ENCODE measurements around the gene ATOSA.

ATOSA gene

GRCh38 chr15:52683580-52683979 lies 4.4 kb upstream of the ATOSA start:
- Histone ChIP-seq H3K79me2 (ENCODE audit: control insufficient read depth, insufficient read depth, low read length, unreplicated experiment) (no peaks in the 10 kb centered on the region), H2AFZ (ENCODE audit: low read length, unreplicated experiment) (no peak overlapping the region), H3K36me3 (ENCODE audit: insufficient read depth, low read length) (no peaks in the 10 kb centered on the region), H3K4me1 (ENCODE audit: control insufficient read depth, insufficient read depth, low read length, unreplicated experiment) (peaks cover 7% of the 10 kb centered on the region), H3K27me3 (ENCODE audit: insufficient read depth, low read length) (no peaks in the 10 kb centered on the region), H3K27ac (ENCODE audit: low read depth, low read length) (no peak overlapping the region), H3K4me3 (ENCODE audit: low read depth, low read length) (no peak overlapping the region)

GRCh38 chr15:52682781-52683180 lies 3.6 kb upstream of the ATOSA start:
- H3K36me3 ChIP-seq (ENCODE audit: insufficient read depth, low read length), result no peaks in the 10 kb centered on the region
- no peak overlapping the region for H3K4me3 ChIP-seq (ENCODE audit: low read depth, low read length)
- no peak overlapping the region for H3K27ac ChIP-seq (ENCODE audit: low read depth, low read length)
- no peak overlapping the region for H2AFZ ChIP-seq (ENCODE audit: low read length, unreplicated experiment)
- no peaks in the 10 kb centered on the region for H3K27me3 ChIP-seq (ENCODE audit: insufficient read depth, low read length)
- peaks cover 3% of the 10 kb centered on the region for H3K79me2 ChIP-seq (ENCODE audit: control insufficient read depth, insufficient read depth, low read length, unreplicated experiment)
- peaks cover 7% of the 10 kb centered on the region for H3K4me1 ChIP-seq (ENCODE audit: control insufficient read depth, insufficient read depth, low read length, unreplicated experiment)

- Histone ChIP-seq H3K36me3 (ENCODE audit: insufficient read depth, low read length) (no peaks in the 10 kb centered on the region), H2AFZ (ENCODE audit: low read length, unreplicated experiment) (no peak overlapping the region), H3K27ac (ENCODE audit: low read depth, low read length) (no peak overlapping the region), H3K27me3 (ENCODE audit: insufficient read depth, low read length) (no peaks in the 10 kb centered on the region), H3K4me3 (ENCODE audit: low read depth, low read length) (no peak overlapping the region), H3K4me1 (ENCODE audit: control insufficient read depth, insufficient read depth, low read length, unreplicated experiment) (peaks cover 7% of the 10 kb centered on the region), H3K79me2 (ENCODE audit: control insufficient read depth, insufficient read depth, low read length, unreplicated experiment) (peaks cover 8% of the 10 kb centered on the region)
Measured at GRCh38 chr15:52682200-52682599, 3.0 kb upstream of the ATOSA start.

- Histone ChIP-seq H3K27ac (ENCODE audit: low read depth, low read length) (no peak overlapping the region), H3K4me3 (ENCODE audit: low read depth, low read length) (no peak overlapping the region), H3K4me1 (ENCODE audit: control insufficient read depth, insufficient read depth, low read length, unreplicated experiment) (peaks cover 11% of the 10 kb centered on the region), H2AFZ (ENCODE audit: low read length, unreplicated experiment) (no peak overlapping the region), H3K36me3 (ENCODE audit: insufficient read depth, low read length) (no peaks in the 10 kb centered on the region), H3K27me3 (ENCODE audit: insufficient read depth, low read length) (no peaks in the 10 kb centered on the region), H3K79me2 (ENCODE audit: control insufficient read depth, insufficient read depth, low read length, unreplicated experiment) (peaks cover 15% of the 10 kb centered on the region)
Measured at GRCh38 chr15:52681441-52681840, 2.3 kb upstream of the ATOSA start.

- peaks cover 17% of the 10 kb centered on the region for H3K4me1 ChIP-seq (ENCODE audit: control insufficient read depth, insufficient read depth, low read length, unreplicated experiment)
- H3K36me3 ChIP-seq (ENCODE audit: insufficient read depth, low read length), result peaks cover 5% of the 10 kb centered on the region; the same call in 1 of the 2 replicates
- no peak overlapping the region for H3K27ac ChIP-seq (ENCODE audit: low read depth, low read length)
- H3K79me2 ChIP-seq (ENCODE audit: control insufficient read depth, insufficient read depth, low read length, unreplicated experiment), result peaks cover 21% of the 10 kb centered on the region
- no peak overlapping the region for H3K4me3 ChIP-seq (ENCODE audit: low read depth, low read length)
- no peaks in the 10 kb centered on the region for H3K27me3 ChIP-seq (ENCODE audit: insufficient read depth, low read length)
- no peak overlapping the region for H2AFZ ChIP-seq (ENCODE audit: low read length, unreplicated experiment)
Measured at GRCh38 chr15:52680761-52681160, 1.6 kb upstream of the ATOSA start.

GRCh38 chr15:52680041-52680391 lies 828 bp upstream of the ATOSA start:
- H2AFZ ChIP-seq (ENCODE audit: low read length, unreplicated experiment), result peak overlapping the region; percentile 69
- H3K4me3 ChIP-seq (ENCODE audit: low read depth, low read length), result peak overlapping the region; percentile 92
- H3K36me3 ChIP-seq (ENCODE audit: insufficient read depth, low read length), result peaks cover 5% of the 10 kb centered on the region; the same call in 1 of the 2 replicates
- H3K27ac ChIP-seq (ENCODE audit: low read depth, low read length), result peak overlapping the region; percentile 79; the same call in 1 of the 2 replicates
- H3K79me2 ChIP-seq (ENCODE audit: control insufficient read depth, insufficient read depth, low read length, unreplicated experiment), result peaks cover 24% of the 10 kb centered on the region
- H3K27me3 ChIP-seq (ENCODE audit: insufficient read depth, low read length), result no peaks in the 10 kb centered on the region
- H3K4me1 ChIP-seq (ENCODE audit: control insufficient read depth, insufficient read depth, low read length, unreplicated experiment), result peaks cover 17% of the 10 kb centered on the region

GRCh38 chr15:52678468-52679231 lies 538 bp downstream of the ATOSA start:
- H2AFZ ChIP-seq (ENCODE audit: low read length, unreplicated experiment), result peak overlapping the region; percentile 96
- peaks cover 18% of the 10 kb centered on the region for H3K4me1 ChIP-seq (ENCODE audit: control insufficient read depth, insufficient read depth, low read length, unreplicated experiment)
- H3K4me3 ChIP-seq (ENCODE audit: low read depth, low read length), result peak overlapping the region; percentile 92
- H3K79me2 ChIP-seq (ENCODE audit: control insufficient read depth, insufficient read depth, low read length, unreplicated experiment), result peaks cover 24% of the 10 kb centered on the region
- peaks cover 5% of the 10 kb centered on the region; the same call in 1 of the 2 replicates for H3K36me3 ChIP-seq (ENCODE audit: insufficient read depth, low read length)
- peak overlapping the region; percentile 79 for H3K27ac ChIP-seq (ENCODE audit: low read depth, low read length)
- H3K27me3 ChIP-seq (ENCODE audit: insufficient read depth, low read length), result no peaks in the 10 kb centered on the region

GRCh38 chr15:52677593-52678467 lies 1.4 kb downstream of the ATOSA start:
- H2AFZ ChIP-seq (ENCODE audit: low read length, unreplicated experiment), result peak overlapping the region; percentile 96

GRCh38 chr15:52674831-52675230 lies 4.4 kb downstream of the ATOSA start:
- Histone ChIP-seq H3K36me3 (ENCODE audit: insufficient read depth, low read length) (peaks cover 10% of the 10 kb centered on the region), H3K4me1 (ENCODE audit: control insufficient read depth, insufficient read depth, low read length, unreplicated experiment) (peaks cover 19% of the 10 kb centered on the region), H2AFZ (ENCODE audit: low read length, unreplicated experiment) (no peak overlapping the region), H3K4me3 (ENCODE audit: low read depth, low read length) (no peak overlapping the region), H3K79me2 (ENCODE audit: control insufficient read depth, insufficient read depth, low read length, unreplicated experiment) (peaks cover 24% of the 10 kb centered on the region), H3K27ac (ENCODE audit: low read depth, low read length) (no peak overlapping the region), H3K27me3 (ENCODE audit: insufficient read depth, low read length) (no peaks in the 10 kb centered on the region)

More at GRCh38 chr15:52677593-52678467, 1.4 kb downstream of the ATOSA start:
- Histone ChIP-seq H3K27me3 (ENCODE audit: insufficient read depth, low read length) (no peaks in the 10 kb centered on the region), H3K4me3 (ENCODE audit: low read depth, low read length) (peak overlapping the region; percentile 92), H3K79me2 (ENCODE audit: control insufficient read depth, insufficient read depth, low read length, unreplicated experiment) (peaks cover 24% of the 10 kb centered on the region), H3K4me1 (ENCODE audit: control insufficient read depth, insufficient read depth, low read length, unreplicated experiment) (peaks cover 25% of the 10 kb centered on the region), H3K27ac (ENCODE audit: low read depth, low read length) (peak overlapping the region; percentile 79), H3K36me3 (ENCODE audit: insufficient read depth, low read length) (peaks cover 5% of the 10 kb centered on the region; the same call in 1 of the 2 replicates)

GRCh38 chr15:52673734-52674133 lies 5.5 kb downstream of the ATOSA start:
- H3K27me3 ChIP-seq (ENCODE audit: insufficient read depth, low read length), result no peaks in the 10 kb centered on the region
- H3K36me3 ChIP-seq (ENCODE audit: insufficient read depth, low read length), result peaks cover 16% of the 10 kb centered on the region
- H3K4me1 ChIP-seq (ENCODE audit: control insufficient read depth, insufficient read depth, low read length, unreplicated experiment), result peaks cover 18% of the 10 kb centered on the region
- H3K27ac ChIP-seq (ENCODE audit: low read depth, low read length), result no peak overlapping the region
- H2AFZ ChIP-seq (ENCODE audit: low read length, unreplicated experiment), result no peak overlapping the region
- H3K4me3 ChIP-seq (ENCODE audit: low read depth, low read length), result no peak overlapping the region
- peaks cover 24% of the 10 kb centered on the region for H3K79me2 ChIP-seq (ENCODE audit: control insufficient read depth, insufficient read depth, low read length, unreplicated experiment)
